Panc1 (cell line): ENCODE data around the gene STK16.

ENCODE experiments used
- CTCF ChIP-seq: fragments of 450-650 bp; IDR thresholded peaks from 2 replicates; pipeline ENCODE4 v1.5.1; 2017; ENCODE audit warnings: mild to moderate bottlenecking
- POLR2AphosphoS5 ChIP-seq: IDR thresholded peaks from 2 replicates; pipeline ENCODE4 v1.6.1; 2012; ENCODE audit warnings: mild to moderate bottlenecking, low read depth, low read length, moderate library complexity
- REST ChIP-seq, 2 experiments: IDR thresholded peaks; 2 replicates each; pipeline ENCODE4 v1.6.1; 2011 to 2012; ENCODE audit warnings: low read depth in 2 of 2, control low read depth in 1 of 2, low read length in 1 of 2, mild to moderate bottlenecking in 1 of 2, moderate library complexity in 1 of 2; ENCODE audit not compliant: insufficient read depth in 1 of 2

GRCh38 chr2:219252570-219252899, 7.3 kb downstream of the STK16 start:
- TF ChIP-seq POLR2AphosphoS5 (no peak), REST (IDR thresholded peaks at IDR 0.05; ENCODE audit: insufficient read depth in 1 of 2, low read depth in 2 of 2, low read length in 1 of 2) (no peak), CTCF (no peak)
